Heart left ventricle (tissue), 16 donors: ENCODE results near the gene CD28. TPM values are rescaled to one million over a fixed set of nuclear protein-coding genes. Genes with fewer than 3 reads are reported as not detected.
A peak's percentile ranks its signal among the peaks of the same experiment; 100 is the strongest.

Source experiments
- ATAC-seq, 4 donors: fragments of 200-7000 bp; cut with Tn5 transposase; one replicate each; pipeline ENCODE4 v1.9.1; 2020 to 2022; ENCODE audit warnings: moderate library complexity in 4 of 4, mild to moderate bottlenecking in 3 of 4, moderate number of reproducible peaks in 1 of 4
- DNase-seq, 5 donors: peaks; one replicate each; pipeline ENCODE4 v3.0.0-alpha.2; 2020
- H3K27ac ChIP-seq, 12 donors: fragments of 200-600 bp; sonication (generic) in 4 of 12; one replicate each; pipeline versions ENCODE4 v1.5.0 to v1.8.0; 2016 to 2022; ENCODE audit warnings: mild to moderate bottlenecking in 2 of 12
- H3K27me3 ChIP-seq, 9 donors: fragments of 200-600 bp; sonication (generic) in 2 of 9; one replicate each; pipeline versions ENCODE4 v1.5.1 to v1.8.0; 2016 to 2022; ENCODE audit warnings: mild to moderate bottlenecking in 3 of 9
- H3K36me3 ChIP-seq, 9 donors: fragments of 200-600 bp; sonication (generic) in 2 of 9; one replicate each; pipeline versions ENCODE4 v1.5.0 to v1.8.0; 2018 to 2022; ENCODE audit warnings: mild to moderate bottlenecking in 2 of 9
- H3K4me1 ChIP-seq, 12 donors: fragments of 200-600 bp; sonication (generic) in 4 of 12; one replicate each; pipeline versions ENCODE4 v1.5.0 to v1.8.0; 2016 to 2022; ENCODE audit warnings: mild to moderate bottlenecking in 3 of 12
- H3K4me3 ChIP-seq, 12 donors: fragments of 200-600 bp; sonication (generic) in 4 of 12; one replicate each; pipeline versions ENCODE4 v1.5.0 to v1.8.0; 2017 to 2022; ENCODE audit warnings: mild to moderate bottlenecking in 9 of 12, moderate library complexity in 4 of 12
- H3K9me3 ChIP-seq, 12 donors: fragments of 200-600 bp; sonication (generic) in 4 of 12; one replicate each; pipeline versions ENCODE4 v1.5.0 to v1.8.0; 2016 to 2022; ENCODE audit warnings: mild to moderate bottlenecking in 1 of 12
- POLR2A ChIP-seq, 2 donors: fragments of 450-650 bp; IDR thresholded peaks; one replicate each; pipeline ENCODE4 v1.6.1; 2017; ENCODE audit warnings: antibody characterized with exemption in 2 of 2, mild to moderate bottlenecking in 2 of 2, moderate library complexity in 2 of 2
- WGBS, 4 donors: extraction: QIAGEN DNeasy Blood & Tissue Kit in 2 of 4; methylation state at CpG; one replicate each; pipeline versions ENCODE4 v1.1.5 to v1.1.7; 2013 to 2018; 5-methylcytosine and 5-hydroxymethylcytosine counted together
- intact Hi-C, 10 donors: fragments of 100-400 bp; cut with DNase I; formaldehyde crosslinking; loops; one replicate each; pipeline versions ENCODE4 v1.11.1 to v1.14.2; 2022
- polyA plus RNA-seq, 2 donors: library from polyadenylated mRNA; stranded (reverse); fragments of 200-250 nt; gene quantifications; one replicate each; pipeline ENCODE4 v1.2.3, GENCODE V29; 2013
- total RNA-seq, 9 donors: library from RNA; depleted of rRNA in 2 of 9; stranded (reverse); fragments of >200 nt in 2 of 9; fragmentation: NEBNext Ultra II Directional in 3 of 9; extraction: Animal tissue kit (Norgen Biotek cat#: 25700) in 3 of 9; gene quantifications; one replicate each; pipeline versions ENCODE4 v1.1.0 to v1.2.4, GENCODE V29; 2016 to 2023
- TF ChIP-seq, protein P1 (sequence below), 12 donors: fragments of 200-600 bp; sonication (generic) in 4 of 12; IDR thresholded peaks; one replicate each; pipeline versions ENCODE4 v1.5.0 to v1.8.0; 2018 to 2022; ENCODE audit warnings: antibody characterized with exemption in 12 of 12, mild to moderate bottlenecking in 5 of 12
- donor health status: ischemic (EF 13 %, LVEDD 7.1; RV severe dilation, severe dysfunction).
- donor health status: healthy with polysubstance abuse.
- donor health status: DM: no; HTN: yes; CAD: no.
- donor health status: DM: no; HTN: no; CAD: no.
- donor health status: ischemic (EF 25% LVEDD 6.9; RV normal size, moderate dysfunction).
- donor health status: ischemic (EF 25% LVEDD 5.7; RV mildly dilated, moderate dysfunction).
- donor health status: healthy.
- donor health status: DM: yes; HTN: yes; CAD: no.
- donor health status: ischemic (EF 35%, LVEDD 5.7; RV mildly dilated, moderate dysfunction).
- donor health status: nonischemic (EF 11% LVEDD 7.7; RV severe dilation, severe dysfunction).
- donor health status: DM: yes; HTN: yes; CAD: no.
- donor health status: PGD.
- donor health status: ischemic (EF 29% LVEDD 5.4; RV normal size, mild dysfunction).
- donor health status: nonischemic (EF 23%, LVEDD 6.1; RV moderate dilation, normal function).

CD28 gene
- total and polyA plus RNA-seq, 11 donors = 0.08 to 11.2 (median 0.81) TPM

DNA sequence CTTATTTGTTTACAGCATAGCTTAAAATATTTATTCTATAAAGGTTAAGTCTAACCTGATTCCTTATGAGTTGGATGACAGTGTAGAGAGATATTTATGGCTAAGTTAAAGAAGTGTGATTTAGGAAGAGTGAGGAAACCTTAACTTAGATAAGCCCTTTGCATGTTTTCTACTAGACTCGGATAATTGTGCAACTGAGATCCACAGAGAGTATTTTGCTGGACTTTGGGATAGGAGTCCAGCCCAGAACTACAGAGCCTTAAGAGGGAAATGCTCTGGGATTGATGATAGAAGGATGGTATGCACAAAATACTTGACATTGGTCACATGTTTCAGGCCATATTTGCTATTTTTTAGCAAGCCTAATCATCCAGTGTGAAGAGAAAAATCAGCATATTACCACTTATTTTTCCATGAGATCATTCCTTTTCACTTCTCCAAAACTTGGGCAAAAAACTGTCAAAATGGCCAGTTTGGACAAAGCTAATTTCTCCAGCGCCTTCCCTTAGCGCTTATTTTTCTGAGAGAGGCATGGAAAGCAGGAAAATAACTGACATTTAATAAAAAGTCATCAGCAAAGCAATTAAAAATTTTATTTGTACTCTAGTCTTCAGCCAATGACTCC is 3.1 kb downstream of the CD28 start:
- DNase-seq (no peak), ATAC-seq (no peak)
- no peaks in the 10 kb centered on the region for H3K36me3 ChIP-seq
- 88 to 90% (median 88%) methylated on average over 3 of the region's 3 CpGs for WGBS, 4 donors
- H3K9me3 ChIP-seq = no peaks in the 10 kb centered on the region
- H3K27me3 ChIP-seq = no peaks in the 10 kb centered on the region
- peak overlapping the region in 1 of 12 donors; percentile 47 for H3K4me3 ChIP-seq
- intact Hi-C loops = loop anchor here in 1 of 10 donors (10.0 kb wide), 1 partner anchor 95 kb away; no protein-coding TSS in a partner anchor
- TF ChIP-seq POLR2A (IDR thresholded peaks at IDR 0.05) = no peak
- TF ChIP-seq, protein P1, sequence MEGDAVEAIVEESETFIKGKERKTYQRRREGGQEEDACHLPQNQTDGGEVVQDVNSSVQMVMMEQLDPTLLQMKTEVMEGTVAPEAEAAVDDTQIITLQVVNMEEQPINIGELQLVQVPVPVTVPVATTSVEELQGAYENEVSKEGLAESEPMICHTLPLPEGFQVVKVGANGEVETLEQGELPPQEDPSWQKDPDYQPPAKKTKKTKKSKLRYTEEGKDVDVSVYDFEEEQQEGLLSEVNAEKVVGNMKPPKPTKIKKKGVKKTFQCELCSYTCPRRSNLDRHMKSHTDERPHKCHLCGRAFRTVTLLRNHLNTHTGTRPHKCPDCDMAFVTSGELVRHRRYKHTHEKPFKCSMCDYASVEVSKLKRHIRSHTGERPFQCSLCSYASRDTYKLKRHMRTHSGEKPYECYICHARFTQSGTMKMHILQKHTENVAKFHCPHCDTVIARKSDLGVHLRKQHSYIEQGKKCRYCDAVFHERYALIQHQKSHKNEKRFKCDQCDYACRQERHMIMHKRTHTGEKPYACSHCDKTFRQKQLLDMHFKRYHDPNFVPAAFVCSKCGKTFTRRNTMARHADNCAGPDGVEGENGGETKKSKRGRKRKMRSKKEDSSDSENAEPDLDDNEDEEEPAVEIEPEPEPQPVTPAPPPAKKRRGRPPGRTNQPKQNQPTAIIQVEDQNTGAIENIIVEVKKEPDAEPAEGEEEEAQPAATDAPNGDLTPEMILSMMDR (IDR thresholded peaks at IDR 0.05) = no peak
- H3K4me1 ChIP-seq = peaks cover 0 to 41% (median 2%) of the 10 kb centered on the region in 12 donors
- peak overlapping the region in 3 of 12 donors; percentile 6 to 73 (median 19) for H3K27ac ChIP-seq

DNA sequence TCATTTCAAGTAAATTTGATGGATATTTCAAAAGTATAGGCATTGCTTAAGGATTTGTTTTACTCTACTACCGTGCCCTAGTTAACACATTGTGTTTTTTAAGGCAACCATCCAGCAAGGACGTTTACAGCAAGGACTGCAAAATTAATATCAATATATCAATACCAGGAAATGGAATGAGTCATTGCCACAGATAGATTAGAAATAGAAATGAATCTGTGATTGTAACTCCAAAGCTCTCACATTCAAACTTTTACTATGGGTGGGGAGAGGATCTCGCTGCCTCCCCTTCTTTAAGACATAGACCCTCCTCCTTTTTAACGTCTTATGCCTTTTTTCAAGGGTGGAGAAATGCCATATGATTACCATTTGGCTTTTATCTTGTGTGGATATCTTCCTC is 3.8 kb downstream of the CD28 start:
- Histone ChIP-seq H3K4me1 (peaks cover 0 to 41% (median 4%) of the 10 kb centered on the region in 12 donors), H3K4me3 (peak overlapping the region in 1 of 12 donors; percentile 47), H3K27me3 (no peaks in the 10 kb centered on the region), H3K36me3 (no peaks in the 10 kb centered on the region), H3K27ac (peak overlapping the region in 3 of 12 donors; percentile 6 to 73 (median 19)), H3K9me3 (no peaks in the 10 kb centered on the region)
- ATAC-seq (no peak), DNase-seq (no peak)
- TF ChIP-seq POLR2A (IDR thresholded peaks at IDR 0.05) = no peak
- TF ChIP-seq, protein P1 (IDR thresholded peaks at IDR 0.05) = no peak
- WGBS, 4 donors = 45 to 61% (median 58%) methylated on average over 4 of the region's 4 CpGs
- intact Hi-C loops = no loop called here

DNA sequence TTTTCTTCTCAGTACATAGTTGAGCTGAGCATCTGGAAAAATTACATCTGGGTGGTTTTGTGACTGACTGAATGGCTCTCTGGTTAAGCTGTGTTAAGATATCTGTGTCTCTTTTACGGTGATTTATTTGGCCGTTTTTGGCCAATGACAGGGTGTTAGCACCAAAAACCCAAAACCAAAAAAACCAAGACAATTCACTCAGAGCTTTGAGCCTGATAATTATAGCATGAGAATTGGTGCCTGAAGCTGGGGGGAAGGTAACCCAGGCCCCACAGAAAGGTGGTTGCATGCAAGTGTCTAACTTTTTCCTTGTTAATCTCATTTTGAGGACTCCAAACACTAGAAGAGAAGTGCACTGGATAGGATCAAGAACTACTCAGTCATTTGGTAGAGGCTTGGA is 4.5 kb downstream of the CD28 start:
- ATAC-seq (no peak), DNase-seq (no peak)
- no peak for TF ChIP-seq POLR2A (IDR thresholded peaks at IDR 0.05)
- TF ChIP-seq, protein P1 (IDR thresholded peaks at IDR 0.05) = no peak
- Histone ChIP-seq H3K27me3 (no peaks in the 10 kb centered on the region), H3K27ac (peak overlapping the region in 4 of 12 donors; percentile 6 to 73 (median 22)), H3K4me3 (no peak overlapping the region), H3K4me1 (peaks cover 0 to 40% (median 4%) of the 10 kb centered on the region in 12 donors), H3K36me3 (no peaks in the 10 kb centered on the region), H3K9me3 (no peaks in the 10 kb centered on the region)
- intact Hi-C loops = no loop called here
- WGBS, 4 donors = 51 to 78% (median 60%) methylated on average over 2 of the region's 2 CpGs

DNA sequence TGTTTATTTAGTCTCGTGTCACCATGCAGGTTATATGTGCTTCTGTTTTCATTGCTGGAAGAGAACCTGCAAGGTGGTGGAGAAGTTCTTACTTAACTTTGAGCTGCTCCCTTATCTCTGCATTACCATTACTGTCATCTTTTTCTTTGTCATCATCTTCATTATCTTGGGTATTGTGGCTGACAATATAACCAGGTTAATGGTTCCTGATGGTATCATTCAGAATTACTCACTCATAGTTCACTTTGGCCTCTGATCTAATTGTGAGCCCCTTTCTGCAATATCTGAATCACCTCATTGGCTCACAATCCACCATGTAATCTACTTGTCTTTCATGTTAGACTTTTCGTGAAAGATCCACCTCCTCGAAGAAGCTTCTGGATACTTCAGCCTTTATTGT is 5.0 kb downstream of the CD28 start:
- 95 to 99% (median 97%) methylated on average over 3 of the region's 3 CpGs for WGBS, 4 donors
- peaks cover 0 to 40% (median 4%) of the 10 kb centered on the region in 12 donors for H3K4me1 ChIP-seq
- no peak for TF ChIP-seq POLR2A (IDR thresholded peaks at IDR 0.05)
- TF ChIP-seq, protein P1 (IDR thresholded peaks at IDR 0.05) = no peak
- H3K27me3 ChIP-seq = no peaks in the 10 kb centered on the region
- no peaks in the 10 kb centered on the region for H3K36me3 ChIP-seq
- intact Hi-C loops = no loop called here
- no peak overlapping the region for H3K4me3 ChIP-seq
- no peak for DNase-seq
- H3K27ac ChIP-seq = peak overlapping the region in 2 of 12 donors; percentile 6 to 73
- H3K9me3 ChIP-seq = no peaks in the 10 kb centered on the region
- no peak for ATAC-seq
